Neuron (in vitro differentiated cells): ENCODE data around the gene CCDC13.

Experiments used
- H2AFZ ChIP-seq: one replicate; pipeline ENCODE4 v1.6.1; 2013; ENCODE audit warnings: low read depth, mild to moderate bottlenecking, inconsistent platforms, low read length, moderate library complexity
- H3K27me3 ChIP-seq: one replicate; pipeline ENCODE4 v1.6.1; 2013; ENCODE audit warnings: low read length; ENCODE audit not compliant: insufficient read depth
- H3K36me3 ChIP-seq: one replicate; pipeline ENCODE4 v1.6.1; 2013; ENCODE audit warnings: low read length; ENCODE audit not compliant: insufficient read depth
- H3K4me1 ChIP-seq: one replicate; pipeline ENCODE4 v1.6.1; 2013; ENCODE audit warnings: low read length; ENCODE audit not compliant: insufficient read depth
- H3K4me3 ChIP-seq: 2 replicates; pipeline ENCODE4 v1.5.1; 2013; ENCODE audit warnings: mild to moderate bottlenecking, low read length, moderate library complexity
- H3K9me3 ChIP-seq: one replicate; pipeline ENCODE4 v1.6.1; 2013; ENCODE audit warnings: low read length

Gene CCDC13

DNA sequence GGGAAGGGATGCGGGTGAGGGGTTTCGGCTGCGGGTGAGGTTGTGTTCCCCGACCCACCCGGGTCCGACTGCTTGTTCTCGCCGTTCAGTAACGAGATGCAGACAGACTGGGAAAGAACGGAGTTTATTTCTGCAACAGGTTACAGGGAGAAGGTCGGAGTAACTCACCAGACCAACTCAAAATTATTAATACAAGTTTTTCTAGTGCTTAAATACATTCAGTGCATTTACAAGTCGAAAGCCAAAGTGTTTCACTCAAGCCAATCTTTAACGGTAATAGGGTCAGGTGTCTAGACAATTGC lies 31.7 kb upstream of the CCDC13 start:
- Histone ChIP-seq H3K9me3 (no peaks in the 10 kb centered on the region), H3K4me1 (peaks cover 16% of the 10 kb centered on the region), H3K36me3 (peaks cover 4% of the 10 kb centered on the region), H2AFZ (peak overlapping the region; percentile 65), H3K4me3 (peak overlapping the region; percentile 63), H3K27me3 (no peaks in the 10 kb centered on the region)

- H3K4me1 ChIP-seq, result peaks cover 16% of the 10 kb centered on the region
- H2AFZ ChIP-seq, result peak within 1 kb of the TSS; percentile 65
- H3K27me3 ChIP-seq, result no peaks in the 10 kb centered on the region
- peaks cover 1% of the 10 kb centered on the region for H3K9me3 ChIP-seq
- H3K4me3 ChIP-seq, result peak within 1 kb of the TSS; percentile 63
- H3K36me3 ChIP-seq, result peaks cover 10% of the 10 kb centered on the region
These were observed 31.2 kb upstream of the CCDC13 start, which contains the start of gene HIGD1A for GRCh38 chr3:42804106-42804830. Gene HIGD1A (minus strand): TSS chr3:42804490. CDS start chr3:42794253, 10,237 bp downstream.

DNA sequence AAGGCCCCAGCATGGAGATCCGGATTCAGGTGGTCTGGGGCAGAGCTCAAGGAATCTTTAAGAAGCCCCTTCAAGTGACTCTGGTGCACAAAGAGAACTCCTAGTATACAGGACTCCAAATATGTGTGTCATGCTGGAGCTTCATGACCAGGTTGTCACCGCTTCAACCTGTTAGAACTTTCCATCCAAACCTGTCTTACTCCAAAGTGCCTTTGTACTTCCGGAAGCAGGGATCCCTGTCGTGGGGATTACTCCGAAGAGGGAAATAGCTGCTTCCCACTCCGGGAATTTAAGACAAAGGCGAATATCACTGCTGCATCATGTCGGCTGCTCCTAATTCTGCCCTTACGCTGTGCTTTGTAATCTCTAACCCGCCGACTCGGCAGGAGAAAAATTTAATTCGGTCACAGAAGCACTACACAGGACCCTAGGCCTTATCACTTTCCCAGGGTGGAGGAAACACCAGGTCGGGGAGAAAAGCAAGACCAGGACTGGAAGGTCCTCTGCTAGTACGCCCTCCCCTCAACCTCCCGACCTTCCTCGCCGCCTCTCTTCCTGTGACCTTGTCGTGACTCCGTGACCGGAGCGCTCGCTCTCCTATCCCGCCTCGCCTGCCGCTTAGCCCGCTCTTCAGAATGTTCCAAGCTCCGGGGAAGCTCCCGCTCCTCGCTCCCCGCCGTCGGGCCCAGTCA lies 30.5 kb upstream of the CCDC13 start:
- Histone ChIP-seq H2AFZ (peak overlapping the region; percentile 2), H3K4me3 (peak overlapping the region; percentile 63), H3K27me3 (no peaks in the 10 kb centered on the region), H3K9me3 (peaks cover 2% of the 10 kb centered on the region), H3K4me1 (peaks cover 16% of the 10 kb centered on the region), H3K36me3 (peaks cover 10% of the 10 kb centered on the region)

DNA sequence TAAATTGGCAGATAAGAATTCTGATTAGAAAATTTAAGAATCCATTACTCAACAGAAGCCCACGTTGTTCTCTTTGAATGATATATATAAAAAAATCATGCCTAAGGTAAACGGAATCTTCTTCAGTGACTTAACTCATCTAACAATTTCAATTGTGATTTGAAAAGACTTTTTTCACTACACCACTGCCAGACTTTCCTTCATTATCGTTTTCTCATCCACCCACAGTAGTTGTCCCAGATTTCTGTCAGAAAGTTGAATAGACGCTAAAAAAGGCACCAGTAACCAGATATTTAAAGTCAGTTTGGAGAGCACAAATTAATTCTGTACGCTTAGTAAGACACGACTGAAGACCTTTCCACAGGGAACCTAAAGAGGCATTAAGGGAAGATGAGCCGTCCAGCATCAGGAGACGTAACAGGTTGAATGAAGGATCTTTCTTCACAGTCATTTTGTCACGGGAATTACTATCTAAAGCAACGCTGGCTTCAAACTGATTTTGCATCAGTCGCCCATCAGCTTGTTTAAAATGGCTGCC lies 29.9 kb upstream of the CCDC13 start:
- H3K9me3 ChIP-seq, result peaks cover 2% of the 10 kb centered on the region
- peaks cover 16% of the 10 kb centered on the region for H3K4me1 ChIP-seq
- peaks cover 10% of the 10 kb centered on the region for H3K36me3 ChIP-seq
- no peaks in the 10 kb centered on the region for H3K27me3 ChIP-seq
- peak overlapping the region; percentile 2 for H2AFZ ChIP-seq
- peak overlapping the region; percentile 63 for H3K4me3 ChIP-seq

GRCh38 chr3:42801784-42802183 lies 28.7 kb upstream of the CCDC13 start:
- Histone ChIP-seq H3K9me3 (peaks cover 2% of the 10 kb centered on the region), H2AFZ (no peak overlapping the region), H3K27me3 (no peaks in the 10 kb centered on the region), H3K4me1 (peaks cover 16% of the 10 kb centered on the region), H3K36me3 (peaks cover 10% of the 10 kb centered on the region), H3K4me3 (no peak overlapping the region)

DNA sequence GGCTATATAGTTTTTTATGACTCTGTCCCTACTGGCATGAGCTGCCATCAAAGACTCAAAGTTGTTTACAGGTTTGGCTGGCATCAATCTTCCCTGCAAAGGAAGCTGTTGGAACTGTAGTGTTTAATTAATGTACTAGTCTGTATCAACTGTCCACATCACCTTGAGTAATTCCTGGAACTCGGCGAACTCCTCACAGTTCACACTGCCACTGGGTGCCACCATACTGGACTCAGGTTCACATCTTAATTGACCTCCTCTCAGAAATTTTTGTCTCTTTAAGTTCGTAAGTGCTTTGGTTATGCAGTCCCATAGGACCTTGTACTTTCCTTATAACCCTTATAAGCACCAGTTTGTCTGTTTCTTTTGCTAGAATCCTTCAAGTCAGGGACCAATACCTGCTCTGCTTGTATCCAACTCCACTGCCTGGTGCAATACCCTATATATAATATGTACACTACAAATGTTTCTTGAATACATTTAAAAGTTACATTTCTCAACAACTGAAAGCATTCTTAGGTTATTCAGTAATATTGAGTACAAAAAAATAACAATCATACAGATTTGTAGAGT lies 28.1 kb upstream of the CCDC13 start:
- H3K4me1 ChIP-seq, result peaks cover 16% of the 10 kb centered on the region
- H3K4me3 ChIP-seq, result no peak overlapping the region
- no peaks in the 10 kb centered on the region for H3K27me3 ChIP-seq
- no peak overlapping the region for H2AFZ ChIP-seq
- H3K9me3 ChIP-seq, result peaks cover 2% of the 10 kb centered on the region
- peaks cover 10% of the 10 kb centered on the region for H3K36me3 ChIP-seq

GRCh38 chr3:42800251-42800650 lies 27.2 kb upstream of the CCDC13 start:
- no peak overlapping the region for H3K4me3 ChIP-seq
- no peak overlapping the region for H2AFZ ChIP-seq
- peaks cover 11% of the 10 kb centered on the region for H3K4me1 ChIP-seq
- no peaks in the 10 kb centered on the region for H3K27me3 ChIP-seq
- peaks cover 2% of the 10 kb centered on the region for H3K9me3 ChIP-seq
- H3K36me3 ChIP-seq, result peaks cover 10% of the 10 kb centered on the region

DNA sequence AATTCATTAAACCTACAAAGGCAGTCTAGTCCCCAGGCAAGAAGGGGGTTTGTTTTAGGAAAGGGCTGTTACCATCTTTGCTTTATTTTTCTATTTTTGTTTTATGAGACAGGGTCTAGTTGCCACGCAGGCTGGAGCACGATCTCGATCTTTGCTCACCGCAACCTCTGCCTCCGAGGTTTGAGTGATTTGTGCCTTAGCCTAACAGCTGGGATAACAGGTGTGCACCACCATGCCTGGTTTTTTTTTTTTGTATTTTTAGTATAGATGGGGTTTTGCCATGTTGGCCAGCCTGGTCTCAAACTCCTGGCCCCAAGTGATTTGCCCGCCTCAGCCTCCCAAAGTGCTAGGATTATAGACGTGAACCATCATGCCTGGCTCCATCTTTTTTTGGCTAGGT lies 26.3 kb upstream of the CCDC13 start:
- Histone ChIP-seq H2AFZ (no peak overlapping the region), H3K9me3 (peaks cover 2% of the 10 kb centered on the region), H3K4me3 (no peak overlapping the region), H3K4me1 (peaks cover 9% of the 10 kb centered on the region), H3K36me3 (peaks cover 14% of the 10 kb centered on the region), H3K27me3 (no peaks in the 10 kb centered on the region)

DNA sequence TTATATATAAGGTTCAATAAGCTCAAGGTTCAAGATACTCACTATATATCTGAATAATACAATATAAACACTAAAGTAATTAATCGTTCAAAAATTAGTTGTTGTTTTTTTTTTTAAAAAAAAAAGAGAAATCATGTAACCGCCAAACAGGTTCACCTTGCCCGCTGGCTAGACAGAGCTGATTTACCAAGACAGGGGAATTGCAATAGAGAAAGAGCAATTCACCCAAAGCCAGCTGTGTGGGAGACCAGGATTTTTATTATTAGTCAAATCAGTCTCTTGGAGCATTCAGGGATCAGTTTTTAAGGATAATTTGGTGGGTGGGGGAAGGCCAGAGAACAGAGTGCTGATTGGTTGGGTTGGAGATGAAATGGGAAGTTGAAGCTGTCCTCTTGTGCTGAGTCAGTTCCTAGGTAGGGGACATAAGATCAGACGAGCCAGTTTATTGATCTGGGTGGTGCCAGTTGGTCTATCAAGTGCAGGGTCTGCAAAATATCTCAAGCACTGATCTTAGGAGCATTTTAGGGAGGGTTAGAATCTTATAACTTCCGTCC lies 23.4 kb upstream of the CCDC13 start:
- H3K9me3 ChIP-seq, result peaks cover 2% of the 10 kb centered on the region
- no peak overlapping the region for H2AFZ ChIP-seq
- H3K4me3 ChIP-seq, result no peak overlapping the region
- H3K36me3 ChIP-seq, result peaks cover 26% of the 10 kb centered on the region
- no peaks in the 10 kb centered on the region for H3K27me3 ChIP-seq
- no peaks in the 10 kb centered on the region for H3K4me1 ChIP-seq

- H3K4me3 ChIP-seq, result no peak overlapping the region
- H3K4me1 ChIP-seq, result no peaks in the 10 kb centered on the region
- H2AFZ ChIP-seq, result no peak overlapping the region
- no peaks in the 10 kb centered on the region for H3K27me3 ChIP-seq
- peaks cover 32% of the 10 kb centered on the region for H3K36me3 ChIP-seq
- H3K9me3 ChIP-seq, result peaks cover 2% of the 10 kb centered on the region
These were observed 22.6 kb upstream of the CCDC13 start for GRCh38 chr3:42795621-42796181.

DNA sequence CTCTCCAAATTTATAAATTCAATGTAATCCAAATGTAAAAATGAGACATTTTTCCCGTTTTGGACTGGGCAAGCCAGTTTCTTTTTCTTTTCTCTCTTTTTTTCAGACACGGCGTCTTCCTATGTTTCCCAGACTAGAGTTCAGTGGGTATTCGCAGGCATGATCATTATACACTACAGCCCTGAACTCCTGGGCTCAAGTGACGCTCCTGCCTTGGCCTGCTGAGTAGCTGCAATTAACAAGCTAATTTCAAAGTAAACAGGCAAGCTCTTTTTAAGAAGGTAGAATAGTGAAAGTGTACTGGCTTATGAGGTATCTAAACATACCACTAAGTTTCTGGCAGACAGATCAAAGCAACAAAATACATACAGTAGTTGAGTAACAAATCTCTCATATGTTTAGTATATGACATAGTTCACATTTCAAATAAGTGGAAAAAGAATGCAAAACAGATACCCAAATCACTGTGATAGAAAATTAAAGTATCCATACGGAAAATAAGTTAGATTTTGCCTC lies 17.7 kb upstream of the CCDC13 start:
- Histone ChIP-seq H2AFZ (no peak overlapping the region), H3K36me3 (peaks cover 50% of the 10 kb centered on the region), H3K4me1 (no peaks in the 10 kb centered on the region), H3K4me3 (no peak overlapping the region), H3K27me3 (no peaks in the 10 kb centered on the region), H3K9me3 (no peaks in the 10 kb centered on the region)

GRCh38 chr3:42786631-42787030 lies 13.6 kb upstream of the CCDC13 start:
- no peaks in the 10 kb centered on the region for H3K9me3 ChIP-seq
- H2AFZ ChIP-seq, result no peak overlapping the region
- H3K4me1 ChIP-seq, result no peaks in the 10 kb centered on the region
- H3K36me3 ChIP-seq, result peaks cover 59% of the 10 kb centered on the region
- H3K27me3 ChIP-seq, result no peaks in the 10 kb centered on the region
- H3K4me3 ChIP-seq, result no peak overlapping the region
